Medulla oblongata (tissue), 1 donor: ENCODE measurements around the gene SH3GLB2.

ENCODE experiments used
- DNase-seq: peaks from one replicate; pipeline ENCODE4 v3.0.0-alpha.2; 2015; ENCODE audit errors: extremely low spot score

The SH3GLB2 gene

GRCh38 chr9:129053020-129053419 is 24.9 kb upstream of the SH3GLB2 start:
- no peak for DNase-seq

GRCh38 chr9:129052592-129052991 is 24.5 kb upstream of the SH3GLB2 start:
- no peak for DNase-seq

- no peak for DNase-seq
Observed at GRCh38 chr9:129042016-129042415, 13.9 kb upstream of the SH3GLB2 start.

- DNase-seq, result no peak
Observed at GRCh38 chr9:129040113-129040643, 12.0 kb upstream of the SH3GLB2 start.

- no peak for DNase-seq
Observed at GRCh38 chr9:129038109-129038852, 10.2 kb upstream of the SH3GLB2 start.

GRCh38 chr9:129037767-129038098 is 9.6 kb upstream of the SH3GLB2 start:
- DNase-seq, result peak; percentile 1

- peak; percentile 2 for DNase-seq
Observed at GRCh38 chr9:129036923-129037766, 9.0 kb upstream of the SH3GLB2 start.

GRCh38 chr9:129036241-129036922 is 8.3 kb upstream of the SH3GLB2 start, which contains the start of gene MIGA2:
Gene MIGA2 (plus strand): TSS chr9:129036626. CDS start chr9:129040595, 3,969 bp downstream.
- peak; percentile 100 for DNase-seq

GRCh38 chr9:129035838-129036237 is 7.7 kb upstream of the SH3GLB2 start:
- DNase-seq, result peak; percentile 2

- DNase-seq, result no peak
Observed at GRCh38 chr9:129033216-129033615, 5.1 kb upstream of the SH3GLB2 start.

- DNase-seq, result no peak
Observed at GRCh38 chr9:129032541-129033159, 4.5 kb upstream of the SH3GLB2 start.

- DNase-seq, result no peak
Observed at GRCh38 chr9:129031514-129031913, 3.4 kb upstream of the SH3GLB2 start.

- no peak for DNase-seq
Observed at GRCh38 chr9:129030191-129030590, 2.1 kb upstream of the SH3GLB2 start.

- no peak for DNase-seq
Observed at GRCh38 chr9:129027685-129028191, 393 bp downstream of the SH3GLB2 start.

- no peak for DNase-seq
Observed at GRCh38 chr9:129027224-129027684, 877 bp downstream of the SH3GLB2 start.

- peak; percentile 34 for DNase-seq
Observed at GRCh38 chr9:129026442-129027223, 1.5 kb downstream of the SH3GLB2 start.

- DNase-seq, result no peak
Observed at GRCh38 chr9:129023908-129024233, 4.3 kb downstream of the SH3GLB2 start.

- DNase-seq, result peak; percentile 34
Observed at GRCh38 chr9:129023036-129023907, 4.9 kb downstream of the SH3GLB2 start.

- no peak for DNase-seq
Observed at GRCh38 chr9:129022037-129022436, 6.1 kb downstream of the SH3GLB2 start.

- DNase-seq, result no peak
Observed at GRCh38 chr9:129021091-129021490, 7.0 kb downstream of the SH3GLB2 start.
